Duodenal mucosa (tissue), 2 donors: ENCODE results near the gene TFF2.

Experiments used
- H3K27ac ChIP-seq: one replicate; pipeline ENCODE4 v1.7.0; 2013; ENCODE audit warnings: low read depth, low read length
- H3K27me3 ChIP-seq, 2 donors: one replicate each; pipeline ENCODE4 v1.7.0; 2013; ENCODE audit warnings: low read length in 2 of 2, control low read depth in 1 of 2; ENCODE audit not compliant: insufficient read depth in 2 of 2, control insufficient read depth in 1 of 2
- H3K36me3 ChIP-seq, 2 donors: one replicate each; pipeline ENCODE4 v1.7.0; 2013; ENCODE audit warnings: low read length in 2 of 2, control low read depth in 1 of 2; ENCODE audit not compliant: insufficient read depth in 2 of 2, control insufficient read depth in 1 of 2
- H3K4me1 ChIP-seq, 2 donors: one replicate each; pipeline ENCODE4 v1.7.0; 2013; ENCODE audit warnings: low read length in 2 of 2, control low read depth in 1 of 2; ENCODE audit not compliant: insufficient read depth in 2 of 2, control insufficient read depth in 1 of 2
- H3K4me3 ChIP-seq, 2 donors: one replicate each; pipeline ENCODE4 v1.7.0; 2013; ENCODE audit warnings: low read length in 2 of 2, low read depth in 1 of 2
- H3K9ac ChIP-seq, 2 donors: one replicate each; pipeline ENCODE4 v1.7.0; 2013; ENCODE audit warnings: low read length in 2 of 2, low read depth in 1 of 2
- H3K9me3 ChIP-seq, 2 donors: one replicate each; pipeline ENCODE4 v1.7.0; 2013; ENCODE audit warnings: low read length in 2 of 2, control low read depth in 1 of 2; ENCODE audit not compliant: control insufficient read depth in 1 of 2

Gene TFF2

DNA sequence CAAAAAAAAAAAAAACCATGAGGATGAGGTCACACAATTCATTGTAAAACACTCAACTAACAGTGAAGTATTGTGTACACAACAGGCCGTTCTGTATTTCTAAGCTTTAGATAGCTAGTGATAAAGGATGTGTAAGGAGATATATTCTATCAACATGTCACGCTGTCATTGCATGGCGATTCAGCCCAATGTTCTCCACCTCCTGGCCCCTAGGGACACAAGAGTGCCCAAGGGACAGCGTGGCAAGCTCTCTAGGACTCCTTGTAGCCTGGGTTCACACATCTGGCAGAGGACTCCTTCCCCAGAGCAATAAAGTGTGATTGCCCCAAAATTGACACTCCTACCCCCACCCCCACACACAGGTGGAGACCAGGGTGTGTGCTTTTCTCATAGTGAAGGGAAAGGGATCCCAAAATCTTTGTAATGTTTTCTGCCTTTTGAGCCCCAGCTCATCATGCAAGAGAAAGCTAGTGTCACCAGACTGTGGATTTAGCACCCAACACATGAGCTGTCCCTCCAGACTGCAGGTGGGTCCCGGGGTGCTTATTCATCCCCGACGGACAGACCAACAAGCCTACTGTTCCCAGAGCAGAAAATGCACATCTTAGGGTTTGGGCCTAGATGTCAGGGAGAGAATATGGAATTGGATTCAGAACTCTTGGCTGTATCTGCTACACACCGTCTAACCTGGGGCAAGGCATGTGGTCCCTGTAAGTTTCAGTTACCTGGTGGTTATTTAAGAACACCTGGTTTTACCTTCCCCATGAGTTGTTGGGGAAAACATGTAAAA, 33.6 kb upstream of the TFF2 start:
- Histone ChIP-seq H3K27ac (no peak overlapping the region), H3K4me3 (peak overlapping the region in 1 of 2 donors; percentile 5), H3K27me3 (no peaks in the 10 kb centered on the region), H3K9ac (no peak overlapping the region), H3K9me3 (peaks cover 5 to 11% of the 10 kb centered on the region in 2 donors), H3K4me1 (peaks cover 46 to 52% of the 10 kb centered on the region in 2 donors), H3K36me3 (peaks cover 0 to 5% of the 10 kb centered on the region in 2 donors)

DNA sequence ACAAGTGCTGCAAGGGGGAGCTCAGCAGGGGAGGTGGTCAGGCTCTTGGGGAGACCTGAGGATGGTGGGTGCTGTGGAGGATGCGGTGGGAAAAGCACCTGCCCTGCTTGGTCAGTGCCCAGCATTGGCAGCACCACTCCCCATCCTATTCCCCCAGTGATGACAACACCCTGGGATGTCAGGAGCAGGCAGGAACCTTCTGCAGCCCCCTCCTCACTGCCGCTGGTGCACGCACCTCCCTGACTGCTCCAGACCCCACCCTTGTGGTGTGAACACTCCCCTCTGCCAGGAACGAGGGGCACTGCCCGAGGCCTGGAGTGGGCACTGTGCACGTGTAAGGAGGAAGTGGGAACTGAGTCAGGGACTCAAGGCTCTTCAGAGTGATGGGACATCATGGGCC, 32.5 kb upstream of the TFF2 start:
- peaks cover 5 to 11% of the 10 kb centered on the region in 2 donors for H3K9me3 ChIP-seq
- H3K4me3 ChIP-seq: no peak overlapping the region
- H3K36me3 ChIP-seq: peaks cover 0 to 5% of the 10 kb centered on the region in 2 donors
- no peaks in the 10 kb centered on the region for H3K27me3 ChIP-seq
- H3K9ac ChIP-seq: no peak overlapping the region
- H3K27ac ChIP-seq: no peak overlapping the region
- H3K4me1 ChIP-seq: peaks cover 36 to 44% of the 10 kb centered on the region in 2 donors

DNA sequence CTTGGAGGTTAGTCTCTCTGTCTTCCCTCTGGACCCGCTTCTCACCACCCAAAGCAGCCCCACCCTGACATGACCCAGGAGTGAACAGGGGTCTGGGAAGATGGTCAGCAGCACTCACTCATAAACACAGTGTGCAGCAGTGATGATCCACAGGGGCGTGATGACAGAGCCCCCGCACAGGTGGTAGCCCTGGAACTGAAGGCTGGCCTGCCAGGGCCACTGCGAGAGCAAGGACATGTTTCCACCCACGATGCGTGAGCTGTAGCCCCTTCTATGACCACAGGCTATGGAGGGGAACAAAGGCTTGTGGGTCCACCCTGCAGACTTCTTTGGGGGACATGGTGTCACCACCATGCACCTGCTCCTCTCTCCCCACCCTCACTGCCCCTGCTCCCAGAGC, 32.1 kb upstream of the TFF2 start:
- no peaks in the 10 kb centered on the region for H3K27me3 ChIP-seq
- peaks cover 0 to 5% of the 10 kb centered on the region in 2 donors for H3K36me3 ChIP-seq
- H3K4me3 ChIP-seq: no peak overlapping the region
- H3K27ac ChIP-seq: no peak overlapping the region
- H3K9me3 ChIP-seq: peaks cover 5 to 11% of the 10 kb centered on the region in 2 donors
- no peak overlapping the region for H3K9ac ChIP-seq
- peaks cover 32 to 40% of the 10 kb centered on the region in 2 donors for H3K4me1 ChIP-seq

DNA sequence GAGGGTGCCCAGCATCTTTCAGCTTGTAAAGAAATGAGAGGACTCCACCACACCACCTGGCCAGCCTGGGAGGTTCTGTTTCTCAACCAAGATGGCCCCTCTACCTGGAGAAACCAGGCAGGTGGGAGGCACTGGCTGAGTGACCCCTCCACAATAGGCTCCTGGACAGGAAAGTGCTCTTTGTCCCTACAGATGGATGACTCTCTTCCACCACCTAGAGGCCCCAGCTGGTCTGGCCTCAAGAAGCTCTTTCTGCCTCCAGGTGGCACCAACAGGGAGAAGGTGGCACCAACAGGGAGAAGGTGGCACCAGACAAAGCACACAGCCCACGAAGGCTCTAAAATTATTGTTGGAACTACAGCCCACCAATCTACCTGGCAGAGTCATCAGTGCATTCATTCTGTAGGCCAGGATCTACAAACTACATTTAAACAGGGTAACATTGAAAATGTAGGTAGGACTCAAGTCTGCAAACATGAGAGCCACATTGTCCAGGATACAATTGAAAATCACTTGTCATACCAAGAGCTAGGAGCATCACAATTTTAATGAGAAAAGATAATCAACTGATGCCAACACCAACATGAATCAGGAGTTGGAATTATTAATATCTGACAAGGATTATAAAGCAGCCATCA, 30.7 kb upstream of the TFF2 start:
- Histone ChIP-seq H3K27ac (no peak overlapping the region), H3K4me3 (no peak overlapping the region), H3K9me3 (peaks cover 5 to 11% of the 10 kb centered on the region in 2 donors), H3K27me3 (no peaks in the 10 kb centered on the region), H3K4me1 (peaks cover 20 to 29% of the 10 kb centered on the region in 2 donors), H3K9ac (no peak overlapping the region), H3K36me3 (peaks cover 0 to 5% of the 10 kb centered on the region in 2 donors)

DNA sequence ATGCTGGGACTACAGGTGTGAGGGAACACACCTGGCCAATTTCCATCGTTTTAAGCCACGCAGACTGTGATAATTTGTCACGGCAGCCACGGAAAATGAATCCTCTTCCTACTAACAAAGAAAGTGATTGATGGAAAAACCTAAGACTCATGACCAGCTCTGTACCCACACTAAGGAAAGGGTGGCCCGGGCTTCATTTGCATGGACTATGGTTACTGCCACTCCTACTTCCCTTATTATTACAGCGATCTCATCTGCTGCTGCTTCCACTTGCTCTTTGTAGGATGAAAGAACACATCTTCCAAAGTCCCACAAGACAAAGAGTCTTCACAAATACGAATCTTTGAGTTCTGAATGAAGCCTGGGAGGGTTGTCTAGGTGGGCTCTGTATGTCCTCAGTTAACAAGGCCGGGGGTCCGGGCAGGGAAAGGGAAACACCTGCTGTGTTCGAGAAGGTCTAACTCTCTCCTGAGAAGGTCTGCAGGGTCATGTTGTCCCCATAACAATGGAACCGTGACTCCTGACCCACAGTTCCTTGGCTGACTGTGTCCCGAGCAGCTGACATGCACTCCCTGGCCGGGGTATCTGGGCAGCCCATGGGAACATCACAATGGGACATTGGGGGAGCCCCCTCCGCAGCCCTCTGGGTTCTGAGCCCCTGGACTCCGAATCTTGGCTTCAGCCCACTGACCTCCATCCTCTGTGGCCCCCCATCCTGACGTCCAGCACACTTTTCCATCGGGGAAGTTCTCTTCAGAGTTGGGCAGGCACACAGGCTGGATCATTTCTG, 28.8 kb upstream of the TFF2 start:
- Histone ChIP-seq H3K27ac (no peak overlapping the region), H3K27me3 (no peaks in the 10 kb centered on the region), H3K9ac (no peak overlapping the region), H3K4me3 (no peak overlapping the region), H3K9me3 (peaks cover 5 to 11% of the 10 kb centered on the region in 2 donors), H3K4me1 (peaks cover 20 to 22% of the 10 kb centered on the region in 2 donors), H3K36me3 (peaks cover 0 to 5% of the 10 kb centered on the region in 2 donors)

GRCh38 chr21:42378418-42378817, 27.6 kb upstream of the TFF2 start:
- Histone ChIP-seq H3K9me3 (peaks cover 5 to 11% of the 10 kb centered on the region in 2 donors), H3K27me3 (no peaks in the 10 kb centered on the region), H3K4me3 (no peak overlapping the region), H3K4me1 (peaks cover 12 to 14% of the 10 kb centered on the region in 2 donors), H3K36me3 (peaks cover 0 to 5% of the 10 kb centered on the region in 2 donors), H3K27ac (no peak overlapping the region), H3K9ac (no peak overlapping the region)

DNA sequence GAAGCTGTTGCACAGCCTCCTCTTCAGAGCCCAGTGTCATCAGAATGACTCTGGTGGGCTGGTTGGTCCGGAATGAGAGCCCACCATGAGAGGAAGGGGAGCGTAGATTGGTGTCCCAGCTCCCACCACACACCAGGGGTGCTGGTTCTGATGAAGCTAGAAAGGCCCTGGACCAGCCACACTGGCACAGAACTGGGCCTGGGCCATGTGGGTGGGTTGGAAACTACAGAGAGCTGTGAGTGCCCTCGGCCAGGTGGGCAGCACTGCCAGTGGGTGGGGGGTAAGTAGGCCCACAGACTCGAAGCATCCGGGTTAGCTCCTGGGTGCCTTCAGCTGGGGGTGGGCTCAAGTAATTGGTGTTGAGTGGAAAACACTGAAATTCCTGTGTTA, 27.2 kb upstream of the TFF2 start:
- Histone ChIP-seq H3K27me3 (no peaks in the 10 kb centered on the region), H3K4me3 (no peak overlapping the region), H3K27ac (no peak overlapping the region), H3K4me1 (peaks cover 12 to 14% of the 10 kb centered on the region in 2 donors), H3K9me3 (peaks cover 5 to 11% of the 10 kb centered on the region in 2 donors), H3K36me3 (peaks cover 0 to 5% of the 10 kb centered on the region in 2 donors), H3K9ac (no peak overlapping the region)

GRCh38 chr21:42377211-42377950, 26.6 kb upstream of the TFF2 start:
- Histone ChIP-seq H3K9ac (no peak overlapping the region), H3K36me3 (peaks cover 0 to 5% of the 10 kb centered on the region in 2 donors), H3K9me3 (peaks cover 5 to 10% of the 10 kb centered on the region in 2 donors), H3K27ac (no peak overlapping the region), H3K27me3 (no peaks in the 10 kb centered on the region), H3K4me1 (peaks cover 12 to 14% of the 10 kb centered on the region in 2 donors), H3K4me3 (no peak overlapping the region)

DNA sequence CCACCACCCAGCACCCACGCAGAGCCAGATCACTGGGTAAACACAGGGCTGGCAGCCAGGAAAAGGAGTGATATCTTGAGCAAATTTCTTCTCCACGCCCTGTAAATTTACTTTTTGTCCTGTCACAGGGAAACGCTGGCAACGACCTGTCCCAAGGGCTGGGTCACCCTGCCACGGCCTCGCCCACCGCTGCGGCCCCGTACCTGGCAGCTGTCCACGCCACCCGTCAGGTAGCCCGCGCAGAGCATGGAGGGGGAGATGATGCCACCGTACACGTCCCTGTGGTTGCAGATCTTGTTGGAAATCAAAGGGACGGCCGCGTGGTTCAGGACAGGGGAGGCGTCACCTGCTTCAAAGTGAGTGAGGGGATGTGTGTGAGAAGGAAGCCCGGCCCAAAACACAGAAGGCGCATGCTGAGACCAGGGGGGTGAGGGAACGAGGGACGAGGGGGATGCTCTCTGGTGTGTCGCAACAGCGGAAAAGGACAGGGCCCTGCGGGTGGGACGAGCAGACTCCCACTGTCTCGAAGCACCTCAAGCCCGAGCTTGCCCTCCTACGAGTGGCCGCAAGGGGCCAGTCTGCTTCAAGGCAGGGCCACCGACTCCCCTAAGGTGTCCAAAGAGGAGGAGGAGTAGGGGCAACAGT, 25.7 kb upstream of the TFF2 start:
- Histone ChIP-seq H3K27ac (no peak overlapping the region), H3K9ac (peak overlapping the region in 1 of 2 donors; percentile 23), H3K36me3 (no peaks in the 10 kb centered on the region), H3K4me3 (peak overlapping the region in 1 of 2 donors; percentile 16), H3K9me3 (peaks cover 0 to under 1% of the 10 kb centered on the region in 2 donors), H3K4me1 (peaks cover 12 to 14% of the 10 kb centered on the region in 2 donors), H3K27me3 (no peaks in the 10 kb centered on the region)
